GM18951 (cell line): Measurements from ENCODE around the gene SLCO4A1.

Source experiments
- POLR2A ChIP-seq: IDR thresholded peaks from 4 replicates; pipeline ENCODE4 v1.6.1; 2011; ENCODE audit warnings: mild to moderate bottlenecking; ENCODE audit not compliant: insufficient read length, insufficient read depth; ENCODE audit errors: extremely low read depth
- in situ Hi-C: fragments of 300-500 bp; cut with MboI; formaldehyde crosslinking; loops from one replicate; pipeline ENCODE4 v1.12.0; 2022; ENCODE audit warnings: low sequenced_read_pairs, mixed read lengths, inconsistent platforms; ENCODE audit not compliant: unreplicated experiment

SLCO4A1 gene

DNA sequence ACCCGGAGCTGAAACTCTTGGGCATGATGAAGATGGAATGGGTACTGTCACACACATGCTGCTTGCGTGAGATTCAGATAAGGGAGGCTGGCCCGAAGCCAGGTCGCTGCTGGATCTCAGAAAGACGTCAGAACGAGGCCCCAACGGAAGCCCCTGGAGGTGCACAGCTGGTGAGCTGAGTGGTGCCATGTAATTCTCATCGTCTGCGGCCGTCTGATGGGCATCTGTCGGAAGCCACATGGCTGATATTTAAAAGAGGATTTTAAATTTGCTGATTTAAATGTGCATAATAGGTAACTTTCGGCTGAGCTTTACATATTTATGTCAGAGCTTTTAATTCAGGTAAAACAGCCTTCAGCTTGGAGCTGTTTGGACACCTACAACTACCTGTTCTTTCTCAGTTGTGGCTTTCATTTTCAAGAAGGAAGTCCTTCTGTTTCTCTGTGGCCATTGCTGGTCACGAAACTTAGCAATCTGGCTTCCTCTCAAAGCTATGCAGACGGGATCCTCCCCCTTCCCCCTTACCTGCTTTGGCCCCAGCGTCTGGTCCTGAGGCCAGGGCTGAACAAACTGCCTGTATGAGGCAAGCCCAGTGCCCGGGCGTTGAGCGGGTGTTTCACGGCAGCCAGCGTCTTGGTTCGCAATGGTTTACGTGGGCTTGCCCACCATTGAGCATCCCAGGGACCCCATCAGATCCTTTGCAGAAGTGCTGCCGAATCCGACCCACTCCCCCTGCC is 9.2 kb downstream of the SLCO4A1 start:
- in situ Hi-C loops = loop anchor here (25.0 kb wide), 1 partner anchor 136 kb away; the partner anchor contains the start of gene MRGBP
- peak; percentile 34 for TF ChIP-seq POLR2A

DNA sequence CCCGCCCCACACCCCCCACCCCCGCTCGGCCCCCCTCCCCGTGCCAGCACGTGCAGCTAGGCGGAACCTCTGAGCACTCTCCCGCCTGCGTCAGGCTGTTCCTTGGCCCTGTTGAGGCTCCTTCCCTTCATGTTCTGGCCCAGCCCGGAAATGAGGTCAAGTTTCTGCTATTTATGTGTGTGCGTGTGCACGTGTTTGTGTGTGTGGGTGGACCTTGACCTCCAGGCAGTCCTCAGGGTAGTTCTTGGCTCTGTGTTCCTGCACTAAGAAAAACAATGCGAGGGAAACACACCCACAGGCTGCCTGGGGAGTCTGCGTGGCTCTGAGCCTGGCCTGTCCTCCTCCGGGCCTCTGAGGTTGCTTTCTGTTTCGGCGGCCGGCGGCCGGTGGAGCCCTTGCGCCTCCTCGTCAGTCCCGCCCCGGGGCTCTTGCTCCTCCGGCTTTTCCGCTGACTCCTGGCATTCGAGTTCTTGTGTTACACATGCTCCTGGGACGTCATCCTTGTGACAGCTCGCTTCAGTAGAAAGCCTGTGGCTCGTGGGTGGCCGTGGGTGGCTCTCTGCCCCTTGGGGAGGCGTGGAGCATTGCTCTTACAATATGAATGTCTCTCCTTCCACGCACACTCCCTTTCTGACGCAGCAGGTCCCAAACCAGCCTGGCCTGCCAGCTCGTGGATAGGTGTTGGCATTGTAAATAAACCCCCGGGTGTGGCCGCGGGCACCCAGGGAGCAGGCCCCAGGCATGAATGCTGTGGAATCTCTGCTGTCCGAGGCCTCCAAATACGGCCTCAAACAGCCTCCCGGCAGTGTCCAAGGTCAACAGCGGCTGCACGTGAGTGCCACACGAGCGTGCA is 10.0 kb downstream of the SLCO4A1 start:
- TF ChIP-seq POLR2A = peak; percentile 53
- in situ Hi-C loops = loop anchor here (25.0 kb wide), 1 partner anchor 135 kb away; the partner anchor contains the start of gene MRGBP

DNA sequence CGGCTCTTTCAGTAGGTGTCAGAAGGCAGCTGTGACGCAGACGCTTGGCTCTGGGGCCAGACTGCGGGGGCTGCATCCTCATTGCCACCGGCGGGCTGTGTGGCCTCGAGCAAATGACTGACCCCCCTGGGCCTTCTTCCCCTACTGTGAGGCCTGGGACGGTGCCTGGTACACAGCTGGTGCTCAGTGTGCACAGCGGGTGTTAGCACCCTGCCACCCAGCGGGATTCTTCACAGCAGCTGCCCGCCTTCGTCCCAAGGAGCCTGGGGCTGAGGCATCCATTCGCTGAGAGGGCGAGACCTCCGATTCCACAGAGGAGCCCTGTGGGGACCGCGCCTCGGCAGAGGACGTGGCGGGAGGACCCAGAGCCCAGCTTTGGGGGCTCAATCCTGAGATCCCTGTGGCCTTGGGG is 10.6 kb downstream of the SLCO4A1 start:
- in situ Hi-C loops = loop anchor here (25.0 kb wide), 1 partner anchor 134 kb away; the partner anchor contains the start of gene MRGBP
- no peak for TF ChIP-seq POLR2A

DNA sequence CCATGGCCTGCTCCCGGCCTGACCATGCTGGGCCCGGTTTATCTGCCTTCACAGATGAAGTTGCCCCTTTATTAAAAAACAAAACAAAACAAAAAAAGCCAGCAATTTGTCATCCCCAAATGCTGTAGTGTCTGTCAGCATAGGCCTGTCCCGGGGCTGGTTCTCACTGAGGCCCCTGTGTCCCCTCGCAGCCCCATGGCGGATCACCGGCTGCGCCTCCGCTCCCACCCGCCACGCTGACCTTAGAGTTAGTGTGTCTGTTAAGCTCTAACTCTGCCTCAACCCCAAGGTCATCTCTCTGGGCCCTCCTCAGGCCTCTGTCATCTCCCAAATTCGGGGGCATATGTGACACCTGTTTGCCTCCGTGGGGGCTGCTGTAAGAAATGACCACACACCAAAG is 11.1 kb downstream of the SLCO4A1 start:
- no peak for TF ChIP-seq POLR2A
- in situ Hi-C loops = loop anchor here (25.0 kb wide), 1 partner anchor 134 kb away; the partner anchor contains the start of gene MRGBP

DNA sequence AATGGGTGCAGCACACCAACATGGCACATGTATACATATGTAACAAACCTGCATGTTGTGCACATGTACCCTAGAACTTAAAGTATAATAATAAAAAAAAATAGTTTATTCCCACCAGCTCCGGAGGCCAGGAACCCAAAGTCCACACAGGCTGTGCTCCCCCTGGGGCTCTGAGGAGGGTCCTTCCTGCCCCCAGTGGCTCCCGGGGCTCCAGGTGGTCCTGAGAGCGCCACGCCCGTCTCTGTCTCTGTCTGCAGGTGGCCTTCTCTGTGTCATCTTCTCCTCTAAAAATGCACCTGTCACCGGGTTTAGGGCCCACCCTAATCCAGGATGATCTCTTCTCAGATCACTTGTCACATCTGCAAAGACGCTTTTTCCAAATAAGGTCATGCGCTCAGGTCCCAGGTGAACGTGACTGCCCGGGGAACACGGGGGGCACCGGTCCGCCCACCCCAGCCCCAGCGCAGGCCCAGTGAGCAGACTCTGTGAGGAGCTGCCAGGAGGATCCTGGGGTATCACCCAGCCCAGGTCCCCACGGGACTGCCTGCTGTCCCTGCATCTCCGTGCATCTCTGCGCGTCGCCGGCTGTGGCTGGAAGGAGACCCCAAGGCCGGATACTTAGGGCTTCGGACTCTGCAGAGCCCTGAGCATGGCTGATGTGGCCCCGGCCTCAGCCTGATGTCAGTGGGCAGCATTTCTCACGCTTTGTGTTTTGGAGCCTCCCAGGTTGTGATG is 11.8 kb downstream of the SLCO4A1 start:
- TF ChIP-seq POLR2A = no peak
- in situ Hi-C loops = loop anchor here (25.0 kb wide), 1 partner anchor 133 kb away; the partner anchor contains the start of gene MRGBP

DNA sequence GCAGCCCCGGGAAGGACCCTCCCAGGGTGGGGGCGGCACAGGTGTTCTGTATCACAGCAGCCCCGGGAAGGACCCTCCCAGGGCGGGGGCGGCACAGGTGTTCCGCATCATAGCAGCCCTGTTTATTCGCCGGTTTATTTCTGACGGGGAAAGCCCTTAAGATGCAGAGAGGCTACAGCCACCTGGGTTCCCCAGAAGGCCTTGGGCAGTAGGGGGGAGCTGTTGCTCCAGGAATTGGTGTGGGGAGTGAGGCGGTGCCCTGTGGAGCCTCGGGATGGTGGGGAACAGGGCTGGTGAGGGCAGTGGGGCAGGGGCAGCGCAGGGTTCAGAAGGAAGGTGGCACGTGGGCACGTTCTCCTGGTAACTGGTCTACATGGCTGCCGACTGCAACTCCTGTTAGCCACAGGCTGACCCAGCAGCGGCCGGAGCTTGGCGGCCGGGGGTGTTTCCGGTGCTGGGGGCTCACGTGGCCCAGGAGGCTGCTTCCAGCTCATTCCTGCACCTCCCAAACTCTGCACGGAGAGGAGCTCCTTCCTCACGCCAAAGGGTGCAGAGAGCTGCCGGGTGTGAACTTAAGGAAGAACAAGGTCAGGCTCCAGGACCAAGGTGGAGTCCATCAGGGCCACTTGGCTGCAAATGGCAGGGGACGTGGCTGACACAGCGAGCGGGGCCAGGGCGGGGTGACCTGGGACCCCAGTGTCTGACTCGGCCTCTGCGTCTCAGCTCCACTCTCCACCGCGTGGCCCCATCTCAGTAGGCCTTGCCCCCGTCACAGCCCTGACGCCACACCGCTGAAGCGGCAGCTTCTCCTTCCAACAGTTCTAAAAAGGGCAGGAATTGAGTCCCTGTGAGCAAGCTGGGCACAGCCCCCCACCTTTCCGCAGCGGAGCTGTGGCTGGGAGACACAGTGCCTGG is 13.2 kb downstream of the SLCO4A1 start:
- in situ Hi-C loops = loop anchor here (25.0 kb wide), 1 partner anchor 132 kb away; the partner anchor contains the start of gene MRGBP
- no peak for TF ChIP-seq POLR2A

DNA sequence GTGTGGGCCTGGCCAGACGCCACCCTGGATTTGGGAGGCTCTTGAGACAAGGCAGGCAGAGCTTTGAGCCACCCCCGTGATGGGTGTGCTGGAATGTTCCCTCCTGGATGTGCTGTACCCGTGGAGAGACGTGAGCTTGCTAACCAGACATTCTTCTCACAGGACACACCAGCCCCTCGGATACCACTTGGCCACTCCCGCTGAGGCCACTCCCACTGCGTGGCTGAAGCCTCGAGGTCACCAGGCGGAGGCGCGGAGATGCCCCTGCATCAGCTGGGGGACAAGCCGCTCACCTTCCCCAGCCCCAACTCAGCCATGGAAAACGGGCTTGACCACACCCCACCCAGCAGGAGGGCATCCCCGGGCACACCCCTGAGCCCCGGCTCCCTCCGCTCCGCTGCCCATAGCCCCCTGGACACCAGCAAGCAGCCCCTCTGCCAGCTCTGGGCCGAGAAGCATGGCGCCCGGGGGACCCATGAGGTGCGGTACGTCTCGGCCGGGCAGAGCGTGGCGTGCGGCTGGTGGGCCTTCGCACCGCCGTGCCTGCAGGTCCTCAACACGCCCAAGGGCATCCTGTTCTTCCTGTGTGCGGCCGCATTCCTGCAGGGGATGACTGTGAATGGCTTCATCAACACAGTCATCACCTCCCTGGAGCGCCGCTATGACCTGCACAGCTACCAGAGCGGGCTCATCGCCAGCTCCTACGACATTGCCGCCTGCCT is 14.1 kb downstream of the SLCO4A1 start:
- in situ Hi-C loops = loop anchor here (25.0 kb wide), 1 partner anchor 131 kb away; the partner anchor contains the start of gene MRGBP
- no peak for TF ChIP-seq POLR2A

DNA sequence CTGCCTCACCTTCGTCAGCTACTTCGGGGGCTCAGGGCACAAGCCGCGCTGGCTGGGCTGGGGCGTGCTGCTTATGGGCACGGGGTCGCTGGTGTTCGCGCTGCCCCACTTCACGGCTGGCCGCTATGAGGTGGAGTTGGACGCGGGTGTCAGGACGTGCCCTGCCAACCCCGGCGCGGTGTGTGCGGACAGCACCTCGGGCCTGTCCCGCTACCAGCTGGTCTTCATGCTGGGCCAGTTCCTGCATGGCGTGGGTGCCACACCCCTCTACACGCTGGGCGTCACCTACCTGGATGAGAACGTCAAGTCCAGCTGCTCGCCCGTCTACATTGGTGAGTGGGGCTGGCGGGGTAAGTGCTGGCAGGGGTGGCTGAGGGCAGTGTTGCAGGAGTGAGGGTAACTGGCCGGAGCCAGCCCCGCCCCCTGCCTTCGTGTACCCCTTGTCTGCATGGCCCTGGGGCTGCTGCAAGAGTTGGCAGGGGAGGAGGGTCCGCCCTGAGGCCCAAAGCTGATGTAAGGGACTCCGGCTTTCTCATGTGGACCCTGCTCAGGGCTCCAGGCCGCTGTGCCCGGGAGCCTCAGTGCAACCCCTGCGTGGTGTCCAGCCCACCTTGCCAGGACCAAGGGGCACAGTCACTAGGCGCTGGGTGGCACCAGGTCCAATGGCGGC is 14.8 kb downstream of the SLCO4A1 start:
- no peak for TF ChIP-seq POLR2A

DNA sequence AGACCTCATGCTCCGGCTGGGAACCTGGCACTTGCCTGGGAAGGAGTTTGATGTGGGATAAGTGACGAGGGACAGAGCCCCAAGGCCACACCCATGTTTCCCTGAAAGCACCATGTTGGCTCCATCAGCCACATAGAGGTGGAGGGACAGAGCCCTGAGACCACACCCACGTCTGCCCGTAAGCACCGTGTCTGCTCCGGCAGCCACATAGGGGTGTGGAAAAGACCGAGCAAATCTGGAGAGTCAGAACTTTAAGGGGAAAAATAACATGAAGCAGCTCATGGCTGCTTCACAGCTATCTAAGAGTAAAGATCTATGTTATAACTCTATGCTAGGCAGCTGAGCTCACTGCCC is 15.3 kb downstream of the SLCO4A1 start:
- TF ChIP-seq POLR2A = no peak
- in situ Hi-C loops = loop anchor here (25.0 kb wide), 1 partner anchor 130 kb away; the partner anchor contains the start of gene MRGBP

More for the DNA sequence above, 14.8 kb downstream of the SLCO4A1 start:
- in situ Hi-C loops = loop anchor here (25.0 kb wide), 1 partner anchor 130 kb away; the partner anchor contains the start of gene MRGBP

DNA sequence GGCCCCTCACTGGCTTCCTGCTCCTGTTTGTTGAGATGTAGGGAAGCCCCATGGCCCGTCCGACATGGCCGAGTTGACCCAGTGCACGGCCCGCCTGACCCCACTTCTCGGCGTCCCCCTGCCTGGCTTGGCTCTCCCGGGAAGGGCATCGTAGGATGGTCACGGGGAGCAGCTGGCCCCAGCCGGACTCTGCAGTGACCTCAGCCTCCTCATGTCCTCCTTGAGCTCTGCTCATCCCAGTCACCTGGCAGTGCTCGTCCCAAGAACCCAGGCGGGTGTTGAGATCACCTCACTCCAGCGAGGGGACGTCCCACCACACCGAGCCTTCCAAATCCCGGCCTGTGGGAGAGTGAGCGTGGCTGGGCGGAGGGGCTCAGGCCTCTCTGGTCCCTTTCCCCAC is 15.7 kb downstream of the SLCO4A1 start:
- in situ Hi-C loops = loop anchor here (25.0 kb wide), 1 partner anchor 129 kb away; the partner anchor contains the start of gene MRGBP
- no peak for TF ChIP-seq POLR2A
